GM12872 (cell line): ENCODE results near the gene DLX4.

ENCODE experiments used
- TF ChIP-seq, protein P1 (sequence below): IDR thresholded peaks from 3 replicates; pipeline ENCODE4 v1.5.1; 2011; ENCODE audit warnings: low read depth, mild to moderate bottlenecking, low read length, moderate library complexity; ENCODE audit not compliant: insufficient read depth

Gene DLX4

DNA sequence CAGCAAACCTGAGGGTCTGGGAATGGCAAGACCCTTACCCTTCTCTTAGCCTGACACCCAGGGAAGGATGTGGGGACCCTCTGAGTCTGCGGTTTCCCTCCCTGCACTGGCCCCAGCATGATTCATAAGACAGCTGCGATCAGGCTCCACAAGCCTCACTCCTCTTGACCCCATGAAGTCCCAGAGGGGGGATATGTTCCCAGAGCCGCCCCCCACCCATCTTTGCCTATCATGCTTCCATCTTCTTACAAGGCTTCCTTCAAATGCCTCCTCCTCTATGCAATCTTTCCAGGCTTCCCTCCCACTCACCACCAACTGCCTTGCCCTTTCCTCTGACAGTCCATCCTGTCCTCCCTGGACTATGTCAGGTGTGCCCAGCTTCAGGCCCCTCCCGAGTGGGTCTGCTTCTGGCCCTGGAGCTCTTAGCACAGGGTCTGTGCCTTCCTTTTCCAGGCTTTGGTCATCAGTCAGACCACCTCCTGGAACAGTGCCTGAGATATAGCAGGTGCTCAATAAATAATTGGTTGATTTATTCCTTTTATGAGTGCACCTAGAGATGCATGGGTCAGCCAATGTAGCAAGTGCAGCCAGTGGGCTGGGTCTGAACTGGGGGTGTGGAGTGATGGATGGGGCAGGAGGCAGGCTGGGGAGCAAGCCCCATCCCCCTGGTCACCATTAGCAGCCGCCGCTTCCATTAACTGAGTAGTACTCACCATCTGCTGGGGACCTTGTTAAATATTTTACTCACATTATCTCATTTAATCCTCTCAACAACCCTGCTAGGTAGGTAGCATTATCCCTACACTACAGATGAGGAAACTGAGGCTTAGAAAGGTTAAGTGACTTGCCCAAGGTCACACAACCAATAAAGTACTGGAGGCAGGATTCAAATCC lies 17.7 kb downstream of the DLX4 start:
- TF ChIP-seq, protein P1, sequence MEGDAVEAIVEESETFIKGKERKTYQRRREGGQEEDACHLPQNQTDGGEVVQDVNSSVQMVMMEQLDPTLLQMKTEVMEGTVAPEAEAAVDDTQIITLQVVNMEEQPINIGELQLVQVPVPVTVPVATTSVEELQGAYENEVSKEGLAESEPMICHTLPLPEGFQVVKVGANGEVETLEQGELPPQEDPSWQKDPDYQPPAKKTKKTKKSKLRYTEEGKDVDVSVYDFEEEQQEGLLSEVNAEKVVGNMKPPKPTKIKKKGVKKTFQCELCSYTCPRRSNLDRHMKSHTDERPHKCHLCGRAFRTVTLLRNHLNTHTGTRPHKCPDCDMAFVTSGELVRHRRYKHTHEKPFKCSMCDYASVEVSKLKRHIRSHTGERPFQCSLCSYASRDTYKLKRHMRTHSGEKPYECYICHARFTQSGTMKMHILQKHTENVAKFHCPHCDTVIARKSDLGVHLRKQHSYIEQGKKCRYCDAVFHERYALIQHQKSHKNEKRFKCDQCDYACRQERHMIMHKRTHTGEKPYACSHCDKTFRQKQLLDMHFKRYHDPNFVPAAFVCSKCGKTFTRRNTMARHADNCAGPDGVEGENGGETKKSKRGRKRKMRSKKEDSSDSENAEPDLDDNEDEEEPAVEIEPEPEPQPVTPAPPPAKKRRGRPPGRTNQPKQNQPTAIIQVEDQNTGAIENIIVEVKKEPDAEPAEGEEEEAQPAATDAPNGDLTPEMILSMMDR = no peak

DNA sequence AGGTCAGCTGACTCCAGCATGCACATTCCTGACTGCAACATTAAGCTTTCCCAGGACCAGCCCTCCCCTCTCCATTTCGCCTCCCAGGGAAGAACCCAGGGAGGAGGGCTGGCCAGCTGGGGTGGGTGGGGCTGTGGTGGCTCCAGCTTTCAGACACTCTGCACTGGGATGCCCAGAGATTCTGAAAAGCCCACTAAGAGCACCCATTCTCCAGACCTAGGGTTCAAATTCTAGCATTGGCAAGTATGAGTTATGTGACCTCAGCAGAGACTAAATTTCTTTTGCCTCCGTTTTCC lies 18.2 kb downstream of the DLX4 start:
- TF ChIP-seq, protein P1 = no peak

DNA sequence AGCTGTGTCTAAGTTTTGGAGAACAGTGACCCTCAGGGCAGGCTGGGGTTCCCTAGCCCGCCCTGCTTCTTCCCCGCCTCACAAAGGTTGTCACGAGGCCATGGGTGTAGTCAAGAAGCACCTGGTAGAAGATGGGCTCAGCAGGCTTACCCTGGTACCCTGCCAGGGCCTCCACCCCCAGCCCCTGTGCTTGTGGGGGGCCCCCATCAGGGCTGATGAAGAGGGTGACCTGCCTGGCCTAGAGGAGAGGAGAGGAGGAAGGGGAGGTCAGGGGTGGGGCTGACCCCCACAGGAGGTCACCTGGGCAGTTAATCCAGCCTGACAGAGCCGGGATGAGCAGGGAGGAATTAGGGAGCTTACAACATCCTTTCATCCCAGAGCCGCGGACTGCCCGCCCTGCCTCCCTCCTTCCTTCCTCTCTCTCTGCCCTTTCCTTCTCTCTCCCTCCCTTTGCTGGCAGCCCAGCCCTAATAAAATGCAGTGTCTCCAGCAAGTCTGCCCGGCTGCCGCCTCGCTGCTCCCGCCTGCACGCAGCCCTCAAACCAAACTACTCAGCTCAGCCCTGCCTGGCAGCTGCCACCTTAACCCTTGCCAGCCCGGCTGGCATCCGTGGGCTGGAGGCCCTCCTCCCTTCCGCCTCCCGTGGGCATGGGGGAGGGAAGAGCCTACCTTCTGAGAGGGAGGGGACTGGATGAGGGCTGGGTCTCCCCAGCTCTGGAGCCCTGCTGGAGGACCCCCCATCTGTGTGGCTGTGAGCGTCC lies 18.9 kb downstream of the DLX4 start:
- TF ChIP-seq, protein P1 = no peak

DNA sequence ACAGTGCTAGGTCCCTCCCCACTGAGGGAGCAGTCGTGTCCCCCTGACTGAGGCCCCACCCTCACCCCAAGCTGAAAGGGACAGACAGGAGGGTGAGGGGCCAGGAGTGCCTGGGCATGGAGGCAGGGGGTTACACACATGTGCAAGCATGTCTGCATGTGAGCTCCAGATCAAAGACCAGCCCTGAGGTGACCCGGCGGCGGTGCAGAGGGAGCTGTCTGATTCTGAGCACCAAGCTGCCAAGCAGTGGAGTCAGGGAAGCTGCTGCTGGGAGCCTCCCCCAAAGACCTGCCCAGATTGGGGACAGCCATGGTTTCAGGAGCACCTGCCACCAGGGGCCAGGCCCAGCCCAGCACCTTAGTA lies 20.5 kb downstream of the DLX4 start:
- TF ChIP-seq, protein P1 = no peak

DNA sequence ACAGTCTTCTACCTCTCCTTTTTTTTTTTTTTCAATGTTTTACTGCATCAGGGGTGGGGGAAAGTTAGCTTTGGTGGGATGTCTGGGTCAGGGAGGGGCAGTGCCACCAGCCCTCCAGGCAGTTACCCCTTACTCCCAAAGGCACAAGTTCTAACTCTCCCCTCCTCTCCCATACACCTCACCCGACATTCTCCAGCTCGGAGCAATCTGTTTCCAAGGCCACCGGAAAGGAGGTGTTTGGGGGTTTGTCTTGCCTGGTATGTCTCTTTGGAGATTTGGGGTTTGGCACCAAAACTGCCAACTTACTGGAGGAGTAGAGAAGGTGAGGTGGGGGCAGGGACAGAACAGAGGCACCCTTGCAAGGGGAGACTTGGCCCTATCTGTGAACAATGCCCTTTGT lies 21.3 kb downstream of the DLX4 start:
- TF ChIP-seq, protein P1 = no peak

DNA sequence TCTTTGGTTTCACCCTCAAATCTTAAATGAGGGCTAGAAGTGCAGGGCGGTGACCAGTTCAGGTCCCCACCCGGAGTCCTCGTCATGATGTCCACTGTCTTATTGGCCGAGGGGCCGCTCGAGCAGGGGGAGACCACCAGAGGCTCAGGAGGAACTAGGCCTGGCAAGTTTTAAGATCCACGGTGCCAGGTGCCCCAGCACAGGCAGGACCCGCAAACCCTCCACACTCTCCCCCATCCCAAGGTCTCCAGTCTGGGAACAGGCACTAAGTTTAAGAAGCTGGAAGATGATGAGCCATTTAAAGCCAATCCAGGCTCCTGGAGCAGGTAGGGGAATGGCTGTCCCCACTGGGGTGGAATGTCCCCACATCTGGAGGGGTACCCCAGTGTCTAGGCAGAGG lies 21.9 kb downstream of the DLX4 start:
- TF ChIP-seq, protein P1 = no peak

DNA sequence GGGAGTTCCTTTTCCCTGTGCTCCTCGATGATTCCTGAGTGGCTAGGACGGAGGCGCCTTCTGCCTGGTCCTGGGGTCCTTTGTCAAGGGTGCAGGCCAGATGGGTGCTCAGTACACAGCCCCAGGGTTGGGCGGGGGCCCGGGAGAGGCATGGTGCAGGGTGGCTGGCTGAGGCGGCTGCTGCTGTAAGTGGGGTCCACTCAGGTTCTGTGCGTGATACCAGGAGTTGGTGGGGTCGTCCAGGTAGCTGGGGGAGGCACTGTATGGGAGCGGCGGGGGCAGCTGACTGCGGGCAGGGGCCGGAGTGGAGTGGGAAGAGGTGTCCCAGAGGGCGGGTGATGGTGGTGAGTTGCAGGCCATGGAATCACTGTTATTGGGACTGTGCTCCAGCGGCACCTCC lies 22.4 kb downstream of the DLX4 start:
- TF ChIP-seq, protein P1 = no peak
